ENCODE data around the gene SH3TC1. TPM values are rescaled to one million over a fixed set of nuclear protein-coding genes. Genes with fewer than 3 reads are reported as not detected.

Gene SH3TC1
- polyA plus RNA-seq, 3 donors: 36.9 to 85.7 (median 41.9) TPM

- H3K27ac ChIP-seq (ENCODE audit: low read depth in 1 of 2, low read length in 2 of 2): no peak overlapping the region
- H3K36me3 ChIP-seq (replicated peaks in 1 of 2; ENCODE audit: control insufficient read depth in 1 of 2, insufficient read depth in 2 of 2, low read length in 2 of 2): no peaks in the 10 kb centered on the region
- no peak for TF ChIP-seq CTCF (IDR thresholded peaks at IDR 0.05)
- Mint-ChIP-seq H3K9me3 (peaks cover 0 to 9% (median 3%) of the 10 kb centered on the region in 7 donors), H3K27me3 (ENCODE audit: low read depth in 3 of 3) (peaks cover 37 to 56% (median 38%) of the 10 kb centered on the region in 3 donors), H3K36me3 (peaks cover 0 to 3% of the 10 kb centered on the region in 2 donors), H3K27ac (no peak overlapping the region), H3K4me3 (no peak overlapping the region), H3K4me1 (peaks cover 6% of the 10 kb centered on the region)
- no peak overlapping the region for H3K4me3 ChIP-seq (replicated peaks in 1 of 3; ENCODE audit: low read depth in 2 of 3, low read length in 3 of 3)
- no peak overlapping the region for H2AFZ ChIP-seq (ENCODE audit: insufficient read depth, low read depth, low read length, poor library complexity, severe bottlenecking)
- H3K79me2 ChIP-seq (ENCODE audit: insufficient read depth, low read length): no peaks in the 10 kb centered on the region
- H3K4me2 ChIP-seq (replicated peaks; ENCODE audit: extremely low read depth, low read length, poor library complexity, severe bottlenecking): no peak overlapping the region
- DNase-seq: no peak
- H3K9ac ChIP-seq (ENCODE audit: insufficient read depth, low read length, poor library complexity, severe bottlenecking): no peak overlapping the region
- H3K9me3 ChIP-seq (replicated peaks in 1 of 2; ENCODE audit: control insufficient read depth in 1 of 2, insufficient read depth in 1 of 2, low read length in 2 of 2): peaks cover 3 to 8% of the 10 kb centered on the region in 2 donors
- intact Hi-C loops (cut with micrococcal nuclease): loop anchor here in 1 of 2 donors (10.0 kb wide), 1 partner anchor 271 kb away; no protein-coding TSS in a partner anchor
- 77% methylated on average over 3 of the region's 10 CpGs for WGBS (ENCODE audit: insufficient coverage)
- H3K4me1 ChIP-seq (ENCODE audit: control insufficient read depth in 1 of 2, insufficient read depth in 2 of 2, low read length in 2 of 2): peaks cover 10 to 11% of the 10 kb centered on the region in 2 donors
- H3K27me3 ChIP-seq (ENCODE audit: control insufficient read depth in 2 of 2, insufficient read depth in 2 of 2, low read length in 2 of 2): peaks cover 18 to 32% of the 10 kb centered on the region in 2 donors
- H4K20me1 ChIP-seq (ENCODE audit: insufficient read depth, low read length): no peaks in the 10 kb centered on the region
These were observed 45.6 kb upstream of the SH3TC1 start for GRCh38 chr4:8153441-8153840.

GRCh38 chr4:8155048-8155447 is 44.0 kb upstream of the SH3TC1 start:
- Mint-ChIP-seq H3K36me3 (peaks cover 0 to 3% of the 10 kb centered on the region in 2 donors), H3K4me1 (peaks cover 16% of the 10 kb centered on the region), H3K27me3 (ENCODE audit: low read depth in 3 of 3) (peaks cover 33 to 68% (median 44%) of the 10 kb centered on the region in 3 donors), H3K27ac (no peak overlapping the region), H3K9me3 (peaks cover 0 to 9% (median 3%) of the 10 kb centered on the region in 7 donors), H3K4me3 (no peak overlapping the region)
- TF ChIP-seq CTCF (IDR thresholded peaks at IDR 0.05): no peak
- intact Hi-C loops (cut with micrococcal nuclease): loop anchor here (5.0 to 10.0 kb wide), 3 partner anchors 42 to 270 kb away; partner anchors contain the start of gene SH3TC1 (in 1 of the 2)
- no peaks in the 10 kb centered on the region for H3K79me2 ChIP-seq (ENCODE audit: insufficient read depth, low read length)
- H3K4me3 ChIP-seq (replicated peaks in 1 of 3; ENCODE audit: low read depth in 2 of 3, low read length in 3 of 3): no peak overlapping the region
- no peak overlapping the region for H2AFZ ChIP-seq (ENCODE audit: insufficient read depth, low read depth, low read length, poor library complexity, severe bottlenecking)
- H3K27ac ChIP-seq (ENCODE audit: low read depth in 1 of 2, low read length in 2 of 2): no peak overlapping the region
- H3K4me2 ChIP-seq (replicated peaks; ENCODE audit: extremely low read depth, low read length, poor library complexity, severe bottlenecking): no peak overlapping the region
- WGBS (ENCODE audit: insufficient coverage): 100% methylated on average over 3 of the region's 6 CpGs
- DNase-seq: no peak
- H3K4me1 ChIP-seq (ENCODE audit: control insufficient read depth in 1 of 2, insufficient read depth in 2 of 2, low read length in 2 of 2): peaks cover 18 to 24% of the 10 kb centered on the region in 2 donors
- H3K9ac ChIP-seq (ENCODE audit: insufficient read depth, low read length, poor library complexity, severe bottlenecking): no peak overlapping the region
- peaks cover 3 to 8% of the 10 kb centered on the region in 2 donors for H3K9me3 ChIP-seq (replicated peaks in 1 of 2; ENCODE audit: control insufficient read depth in 1 of 2, insufficient read depth in 1 of 2, low read length in 2 of 2)
- no peaks in the 10 kb centered on the region for H4K20me1 ChIP-seq (ENCODE audit: insufficient read depth, low read length)
- H3K36me3 ChIP-seq (replicated peaks in 1 of 2; ENCODE audit: control insufficient read depth in 1 of 2, insufficient read depth in 2 of 2, low read length in 2 of 2): no peaks in the 10 kb centered on the region
- H3K27me3 ChIP-seq (ENCODE audit: control insufficient read depth in 2 of 2, insufficient read depth in 2 of 2, low read length in 2 of 2): peaks cover 18 to 37% of the 10 kb centered on the region in 2 donors

Data from CD14-positive monocyte (primary cell).